ENCODE data around the gene TSHZ2.

TSHZ2 gene

GRCh38 chr20:53220482-53221307, 248.5 kb downstream of the TSHZ2 start:
- DNase-seq, result no peak

- no peak for DNase-seq
Observed at GRCh38 chr20:53221731-53222130, 249.6 kb downstream of the TSHZ2 start.

- no peak for DNase-seq
Observed at GRCh38 chr20:53222416-53222815, 250.3 kb downstream of the TSHZ2 start.

- no peak for DNase-seq
Observed at GRCh38 chr20:53222932-53223331, 250.8 kb downstream of the TSHZ2 start.

- DNase-seq, result no peak
Observed at GRCh38 chr20:53223626-53224172, 251.5 kb downstream of the TSHZ2 start.

- no peak for DNase-seq
Observed at GRCh38 chr20:53224851-53225250, 252.7 kb downstream of the TSHZ2 start.

GRCh38 chr20:53226826-53227225, 254.7 kb downstream of the TSHZ2 start:
- no peak for DNase-seq

GRCh38 chr20:53227523-53227922, 255.4 kb downstream of the TSHZ2 start:
- DNase-seq, result no peak

- DNase-seq, result no peak
Observed at GRCh38 chr20:53231061-53231460, 258.9 kb downstream of the TSHZ2 start.

- no peak for DNase-seq
Observed at GRCh38 chr20:53237461-53237860, 265.3 kb downstream of the TSHZ2 start.

- DNase-seq, result no peak
Observed at GRCh38 chr20:53238121-53238660, 266.0 kb downstream of the TSHZ2 start.

- DNase-seq, result no peak
Observed at GRCh38 chr20:53243152-53243551, 271.0 kb downstream of the TSHZ2 start.

GRCh38 chr20:53244711-53245110, 272.6 kb downstream of the TSHZ2 start:
- DNase-seq, result no peak

GRCh38 chr20:53245574-53245973, 273.4 kb downstream of the TSHZ2 start:
- no peak for DNase-seq

GRCh38 chr20:53247468-53248103, 275.4 kb downstream of the TSHZ2 start:
- no peak for DNase-seq

- no peak for DNase-seq
Observed at GRCh38 chr20:53250456-53250855, 278.3 kb downstream of the TSHZ2 start.

- DNase-seq, result no peak
Observed at GRCh38 chr20:53252002-53252401, 279.8 kb downstream of the TSHZ2 start.

- no peak for DNase-seq
Observed at GRCh38 chr20:53253668-53254067, 281.5 kb downstream of the TSHZ2 start.

- DNase-seq, result no peak
Observed at GRCh38 chr20:53255102-53255710, 283.0 kb downstream of the TSHZ2 start.

- no peak for DNase-seq
Observed at GRCh38 chr20:53258741-53259140, 286.6 kb downstream of the TSHZ2 start.

- no peak for DNase-seq
Observed at GRCh38 chr20:53260168-53260567, 288.0 kb downstream of the TSHZ2 start.

- DNase-seq, result no peak
Observed at GRCh38 chr20:53260591-53260990, 288.4 kb downstream of the TSHZ2 start.

GRCh38 chr20:53262365-53262764, 290.2 kb downstream of the TSHZ2 start:
- no peak for DNase-seq
